Gastrocnemius medialis (tissue), 4 donors: ENCODE data around the gene RPE65.

Experiments
- POLR2A ChIP-seq, 2 donors: fragments of 450-650 bp; IDR thresholded peaks; one replicate each; pipeline ENCODE4 v1.6.1; 2017; ENCODE audit warnings: antibody characterized with exemption in 2 of 2, mild to moderate bottlenecking in 2 of 2, moderate library complexity in 2 of 2
- TF ChIP-seq, protein P1 (sequence below), 5 experiments: fragments of 450-650 bp in 3 of 5; fragments of 200-600 bp in 2 of 5; sonication (generic) in 2 of 5; IDR thresholded peaks in 4 of 5; conservative IDR thresholded peaks in 1 of 5; 1 replicate in 4 of 5; 2 replicates in 1 of 5; pipeline ENCODE4 v1.5.1; 2016 to 2019; ENCODE audit warnings: antibody characterized with exemption in 5 of 5, mild to moderate bottlenecking in 3 of 5, moderate library complexity in 3 of 5

DNA sequence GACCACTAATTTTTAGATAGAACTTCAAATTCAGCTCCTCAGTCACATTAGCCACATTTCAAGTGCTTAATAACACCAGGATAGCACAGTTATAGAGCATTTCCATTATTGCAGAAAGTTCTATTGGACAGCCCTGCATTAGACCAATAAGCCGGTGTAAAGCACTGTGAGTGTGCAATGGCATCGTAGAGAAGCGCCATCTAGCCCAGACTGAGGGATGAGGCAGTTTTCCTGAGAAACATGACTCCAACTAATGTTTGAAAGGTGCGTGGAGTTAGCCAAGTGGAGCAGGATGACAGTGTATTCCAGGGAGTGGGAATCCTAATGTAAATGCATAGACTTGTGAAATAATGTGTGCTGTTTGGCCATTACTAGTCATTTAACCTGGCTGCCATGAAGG lies 7.7 kb downstream of the RPE65 start:
- TF ChIP-seq, protein P1, sequence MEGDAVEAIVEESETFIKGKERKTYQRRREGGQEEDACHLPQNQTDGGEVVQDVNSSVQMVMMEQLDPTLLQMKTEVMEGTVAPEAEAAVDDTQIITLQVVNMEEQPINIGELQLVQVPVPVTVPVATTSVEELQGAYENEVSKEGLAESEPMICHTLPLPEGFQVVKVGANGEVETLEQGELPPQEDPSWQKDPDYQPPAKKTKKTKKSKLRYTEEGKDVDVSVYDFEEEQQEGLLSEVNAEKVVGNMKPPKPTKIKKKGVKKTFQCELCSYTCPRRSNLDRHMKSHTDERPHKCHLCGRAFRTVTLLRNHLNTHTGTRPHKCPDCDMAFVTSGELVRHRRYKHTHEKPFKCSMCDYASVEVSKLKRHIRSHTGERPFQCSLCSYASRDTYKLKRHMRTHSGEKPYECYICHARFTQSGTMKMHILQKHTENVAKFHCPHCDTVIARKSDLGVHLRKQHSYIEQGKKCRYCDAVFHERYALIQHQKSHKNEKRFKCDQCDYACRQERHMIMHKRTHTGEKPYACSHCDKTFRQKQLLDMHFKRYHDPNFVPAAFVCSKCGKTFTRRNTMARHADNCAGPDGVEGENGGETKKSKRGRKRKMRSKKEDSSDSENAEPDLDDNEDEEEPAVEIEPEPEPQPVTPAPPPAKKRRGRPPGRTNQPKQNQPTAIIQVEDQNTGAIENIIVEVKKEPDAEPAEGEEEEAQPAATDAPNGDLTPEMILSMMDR (IDR thresholded peaks at IDR 0.05 in 4 of 5, conservative IDR thresholded peaks at IDR 0.05 in 1 of 5) = no peak
- TF ChIP-seq POLR2A (IDR thresholded peaks at IDR 0.05) = no peak
